SU-DHL-6 (cell line): ENCODE results near the gene SMIM31.

Experiments
- H2AFZ ChIP-seq: fragments of 200-600 bp; sonication (generic); 2 replicates; pipeline ENCODE4 v1.6.1; 2014; ENCODE audit warnings: low read depth, mild to moderate bottlenecking, moderate library complexity, mixed read lengths, antibody characterized with exemption, low read length; ENCODE audit not compliant: severe bottlenecking
- H3F3A ChIP-seq: fragments of 200-600 bp; shearing (Covaris generic); 2 replicates; pipeline ENCODE4 v1.6.0; 2016; ENCODE audit warnings: antibody characterized with exemption, mild to moderate bottlenecking; ENCODE audit not compliant: insufficient read depth
- H3K27ac ChIP-seq: fragments of 200-600 bp; sonication (generic); 2 replicates; pipeline ENCODE4 v1.5.1; 2016; ENCODE audit warnings: low read depth, mild to moderate bottlenecking, low read length, moderate library complexity, mixed read lengths
- H3K27me3 ChIP-seq: fragments of 200-600 bp; sonication (generic), shearing (Covaris generic); 2 replicates; pipeline ENCODE4 v1.6.0; 2014; ENCODE audit warnings: mild to moderate bottlenecking, low read length
- H3K36me3 ChIP-seq: fragments of 200-600 bp; sonication (generic); 2 replicates; pipeline ENCODE4 v1.6.1; 2014; ENCODE audit warnings: mild to moderate bottlenecking, low read length, mixed read lengths
- H3K4me2 ChIP-seq: fragments of 300-600, 200-600 bp; shearing (Covaris generic), sonication (generic); 2 replicates; pipeline ENCODE4 v1.6.0; 2014; ENCODE audit warnings: low read length, low read depth, mild to moderate bottlenecking; ENCODE audit not compliant: poor library complexity, severe bottlenecking
- H3K4me3 ChIP-seq: fragments of 200-600 bp; sonication (generic); 2 replicates; pipeline ENCODE4 v1.5.1; 2014; ENCODE audit warnings: antibody characterized with exemption, low read length, mild to moderate bottlenecking, mixed read lengths; ENCODE audit not compliant: insufficient read depth, poor library complexity, severe bottlenecking
- H3K79me2 ChIP-seq: fragments of 200-600 bp; sonication (generic); 2 replicates; pipeline ENCODE4 v1.6.1; 2014; ENCODE audit warnings: mild to moderate bottlenecking, low read length, moderate library complexity; ENCODE audit not compliant: insufficient read depth
- H3K9ac ChIP-seq: fragments of 200-600 bp; sonication (generic); 2 replicates; pipeline ENCODE4 v1.7.0; 2014; ENCODE audit warnings: mild to moderate bottlenecking, low read length
- H3K9me2 ChIP-seq: fragments of 200-600 bp; sonication (generic); replicated peaks from 2 replicates; pipeline ENCODE4 v1.6.1; 2014; ENCODE audit warnings: low read length; ENCODE audit not compliant: insufficient read depth
- H3K9me3 ChIP-seq: fragments of 200-600 bp; sonication (generic); 2 replicates; pipeline ENCODE4 v1.6.1; 2014; ENCODE audit warnings: low read length, mixed read lengths; ENCODE audit not compliant: insufficient read depth
- H4K20me1 ChIP-seq: fragments of 200-600 bp; sonication (generic); 2 replicates; pipeline ENCODE4 v1.6.1; 2014; ENCODE audit warnings: low read depth, mild to moderate bottlenecking, antibody characterized with exemption, low read length, moderate library complexity, mixed read lengths
- CTCF ChIP-seq: fragments of 200-600 bp; sonication (generic); IDR thresholded peaks from one replicate; pipeline ENCODE4 v1.5.1; 2017; ENCODE audit warnings: antibody characterized with exemption, mild to moderate bottlenecking, low read length, moderate library complexity; ENCODE audit not compliant: insufficient read depth, poor library complexity, severe bottlenecking
- EZH2phosphoT487 ChIP-seq: fragments of 200-600 bp; sonication (generic), shearing (Covaris generic); conservative IDR thresholded peaks from 2 replicates; pipeline ENCODE4 v1.6.1; 2018; ENCODE audit warnings: mild to moderate bottlenecking, antibody characterized with exemption, low read length, moderate library complexity, mixed read lengths

The SMIM31 gene

DNA sequence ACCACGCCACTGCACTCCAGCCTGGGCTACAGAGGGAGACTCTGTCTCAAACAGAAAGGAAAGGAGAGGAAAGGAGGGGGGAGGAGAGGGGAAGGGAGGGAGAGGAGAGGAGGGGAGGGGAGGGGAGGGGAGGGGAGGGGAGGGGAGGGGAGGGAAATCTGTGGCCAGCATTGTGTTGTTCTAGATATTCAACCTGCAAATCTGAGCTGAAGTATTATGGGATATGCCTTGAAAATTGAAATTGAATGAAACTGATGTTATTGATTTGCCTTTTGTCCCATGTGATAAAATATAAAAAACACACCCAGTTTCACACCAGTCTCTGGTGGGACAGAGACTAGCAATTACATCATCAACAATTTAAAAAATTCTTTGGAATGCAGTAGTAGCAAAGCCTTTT lies 1.5 kb downstream of the SMIM31 start:
- Histone ChIP-seq H3K79me2 (no peaks in the 10 kb centered on the region), H3F3A (no peaks in the 10 kb centered on the region), H4K20me1 (no peaks in the 10 kb centered on the region), H3K27ac (no peak overlapping the region), H2AFZ (no peak overlapping the region), H3K9me2 (no peaks in the 10 kb centered on the region), H3K9me3 (no peaks in the 10 kb centered on the region), H3K4me2 (no peak overlapping the region), H3K27me3 (no peaks in the 10 kb centered on the region), H3K9ac (no peak overlapping the region), H3K4me3 (no peak overlapping the region), H3K36me3 (no peaks in the 10 kb centered on the region)
- no peak for TF ChIP-seq CTCF
- TF ChIP-seq EZH2phosphoT487, result no peak

GRCh38 chr4:164756686-164757085 lies 2.8 kb downstream of the SMIM31 start:
- TF ChIP-seq CTCF (no peak), EZH2phosphoT487 (no peak)
- Histone ChIP-seq H3K9ac (no peak overlapping the region), H3K36me3 (no peaks in the 10 kb centered on the region), H2AFZ (no peak overlapping the region), H3K4me3 (no peak overlapping the region), H3K27ac (no peak overlapping the region), H3F3A (no peaks in the 10 kb centered on the region), H4K20me1 (no peaks in the 10 kb centered on the region), H3K27me3 (no peaks in the 10 kb centered on the region), H3K9me2 (no peaks in the 10 kb centered on the region), H3K9me3 (no peaks in the 10 kb centered on the region), H3K79me2 (no peaks in the 10 kb centered on the region), H3K4me2 (no peak overlapping the region)

- Histone ChIP-seq H3K9me2 (no peaks in the 10 kb centered on the region), H3K36me3 (no peaks in the 10 kb centered on the region), H3K79me2 (no peaks in the 10 kb centered on the region), H3K27ac (no peak overlapping the region), H4K20me1 (no peaks in the 10 kb centered on the region), H3F3A (no peaks in the 10 kb centered on the region), H3K9me3 (no peaks in the 10 kb centered on the region), H3K4me3 (no peak overlapping the region), H3K4me2 (no peak overlapping the region), H2AFZ (no peak overlapping the region), H3K27me3 (no peaks in the 10 kb centered on the region), H3K9ac (no peak overlapping the region)
- TF ChIP-seq CTCF (no peak), EZH2phosphoT487 (no peak)
Observed at GRCh38 chr4:164761241-164761640, 7.3 kb downstream of the SMIM31 start.

- Histone ChIP-seq H3K4me2 (no peak overlapping the region), H3F3A (no peaks in the 10 kb centered on the region)
Observed at GRCh38 chr4:164761746-164762275, 7.9 kb downstream of the SMIM31 start.

More at GRCh38 chr4:164761746-164762275, 7.9 kb downstream of the SMIM31 start:
- H3K9ac ChIP-seq, result no peak overlapping the region
- no peak for TF ChIP-seq CTCF
- TF ChIP-seq EZH2phosphoT487, result no peak
- H2AFZ ChIP-seq, result no peak overlapping the region
- no peaks in the 10 kb centered on the region for H3K9me2 ChIP-seq
- H3K79me2 ChIP-seq, result no peaks in the 10 kb centered on the region
- H3K4me3 ChIP-seq, result no peak overlapping the region
- no peaks in the 10 kb centered on the region for H3K36me3 ChIP-seq
- H3K27ac ChIP-seq, result no peak overlapping the region
- no peaks in the 10 kb centered on the region for H3K27me3 ChIP-seq
- no peaks in the 10 kb centered on the region for H3K9me3 ChIP-seq
- H4K20me1 ChIP-seq, result no peaks in the 10 kb centered on the region
